Mesodermal cell (in vitro differentiated cells): Measurements from ENCODE around the gene MINDY4.

Source experiments
- H3K27ac ChIP-seq: 2 replicates; pipeline ENCODE4 v1.7.0; 2013; ENCODE audit warnings: mild to moderate bottlenecking, low read depth, low read length, moderate library complexity; ENCODE audit not compliant: severe bottlenecking
- H3K36me3 ChIP-seq: 2 replicates; pipeline ENCODE4 v1.7.1; 2013; ENCODE audit warnings: mild to moderate bottlenecking, low read length, moderate library complexity; ENCODE audit not compliant: control insufficient read depth, insufficient read depth
- H3K4me1 ChIP-seq: one replicate; pipeline ENCODE4 v1.7.1; 2013; ENCODE audit warnings: mild to moderate bottlenecking, low read length; ENCODE audit not compliant: insufficient read depth, control insufficient read depth, poor library complexity, severe bottlenecking
- H3K4me3 ChIP-seq: 2 replicates; pipeline ENCODE4 v1.7.0; 2013; ENCODE audit warnings: low read length, control low read depth, mild to moderate bottlenecking; ENCODE audit not compliant: insufficient read depth, poor library complexity, severe bottlenecking; ENCODE audit errors: extremely low read depth
- H3K9me3 ChIP-seq: 2 replicates; pipeline ENCODE4 v1.7.1; 2013; ENCODE audit warnings: mild to moderate bottlenecking, low read length, moderate library complexity; ENCODE audit not compliant: control insufficient read depth
- WGBS, 2 experiments: methylation state at CpG; one replicate each; pipeline ENCODE4 v1.1.5; 2013; ENCODE audit warnings: missing lambda C conversion rate in 2 of 2; ENCODE audit not compliant: insufficient coverage in 2 of 2; 5-methylcytosine and 5-hydroxymethylcytosine counted together

Gene MINDY4

DNA sequence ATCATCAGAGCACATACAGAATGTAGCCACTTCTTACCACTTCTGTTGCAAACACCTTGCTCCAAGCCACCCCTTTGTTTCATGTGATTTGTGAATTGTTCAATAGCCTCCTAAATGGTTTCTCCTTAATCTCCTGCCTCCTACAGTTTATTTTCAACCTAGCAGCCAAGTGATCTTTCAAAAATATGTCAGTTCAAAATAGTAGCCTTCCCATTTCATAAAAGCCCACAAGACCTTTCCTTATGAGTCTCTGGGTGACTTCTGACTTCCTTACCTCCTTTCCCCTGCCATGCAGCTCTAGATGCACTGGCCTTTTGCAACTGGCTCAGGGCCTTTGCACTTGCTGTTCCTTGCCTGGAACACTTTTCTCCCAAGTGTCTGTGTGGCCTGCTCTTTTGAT lies 4.8 kb downstream of the MINDY4 start:
- no peaks in the 10 kb centered on the region for H3K9me3 ChIP-seq

DNA sequence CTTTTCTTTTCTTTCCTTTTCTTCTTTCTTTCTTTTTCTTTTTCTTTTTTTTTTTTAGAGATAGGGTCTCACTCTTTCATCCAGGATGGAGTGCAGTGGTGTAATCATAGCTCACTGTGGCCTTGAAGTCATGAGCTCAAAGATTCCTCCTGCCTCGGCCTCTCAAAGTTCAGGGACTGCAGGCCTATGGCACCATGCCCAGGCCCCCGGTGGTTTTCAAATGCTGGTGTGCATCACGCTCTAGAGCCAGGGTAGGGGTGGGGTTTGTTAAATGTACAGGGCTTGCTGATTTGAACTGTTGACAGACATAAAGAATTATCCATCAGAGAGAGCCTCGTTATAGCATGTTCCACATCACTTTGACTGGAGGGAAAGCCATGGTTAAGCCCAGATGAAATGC lies 5.8 kb downstream of the MINDY4 start:
- H3K4me3 ChIP-seq, result no peak overlapping the region
- no peak overlapping the region for H3K27ac ChIP-seq
- no peaks in the 10 kb centered on the region for H3K9me3 ChIP-seq
- 89 to 90% methylated on average over 2 of the region's 4 CpGs for WGBS, 2 experiments
- peaks cover 22% of the 10 kb centered on the region for H3K36me3 ChIP-seq
- H3K4me1 ChIP-seq, result peaks cover 3% of the 10 kb centered on the region

More for the DNA sequence above, 4.8 kb downstream of the MINDY4 start:
- H3K27ac ChIP-seq, result no peak overlapping the region
- no peak overlapping the region for H3K4me3 ChIP-seq
- peaks cover 14% of the 10 kb centered on the region for H3K36me3 ChIP-seq
- H3K4me1 ChIP-seq, result peaks cover 3% of the 10 kb centered on the region

DNA sequence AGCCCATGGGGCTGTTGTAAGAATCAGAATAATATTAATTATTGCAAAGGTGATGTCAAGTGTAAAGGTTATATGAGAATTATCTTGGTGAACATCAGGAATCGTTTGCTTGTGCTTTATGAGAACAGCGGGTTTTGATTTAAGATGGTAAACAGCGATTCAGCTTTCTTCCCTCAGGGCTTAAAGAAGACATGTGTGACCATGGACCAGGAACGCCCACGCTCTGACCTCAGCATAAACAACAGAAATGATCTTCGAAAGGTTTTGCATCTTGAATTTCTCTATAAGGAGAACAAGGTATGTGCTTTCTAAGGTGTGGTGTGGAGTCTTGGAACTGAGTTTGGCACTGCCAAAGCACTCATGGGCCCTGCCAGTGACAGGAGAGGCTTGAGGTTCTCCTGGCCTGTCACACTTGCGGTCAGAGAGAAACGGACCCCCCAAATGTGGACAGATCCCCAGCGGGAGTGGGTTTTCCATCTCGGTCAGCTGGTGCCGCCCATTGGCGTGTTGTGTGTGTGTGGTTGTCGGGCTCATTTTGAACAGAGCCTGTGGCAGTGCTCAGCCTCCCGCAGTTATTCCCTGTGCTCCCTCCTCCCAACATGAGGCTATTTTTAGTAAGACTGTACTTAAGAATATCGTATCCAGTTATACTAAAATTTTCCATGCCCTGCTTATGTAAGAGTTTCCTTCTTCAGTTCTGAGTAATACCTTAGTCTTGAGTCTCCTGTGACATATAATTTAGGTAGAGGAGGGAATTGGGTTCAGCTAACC lies 7.2 kb downstream of the MINDY4 start:
- Histone ChIP-seq H3K4me3 (no peak overlapping the region), H3K9me3 (no peaks in the 10 kb centered on the region), H3K4me1 (no peaks in the 10 kb centered on the region), H3K36me3 (peaks cover 36% of the 10 kb centered on the region), H3K27ac (no peak overlapping the region)
- 94 to 97% methylated on average over 9 to 12 of the region's 15 CpGs for WGBS, 2 experiments

DNA sequence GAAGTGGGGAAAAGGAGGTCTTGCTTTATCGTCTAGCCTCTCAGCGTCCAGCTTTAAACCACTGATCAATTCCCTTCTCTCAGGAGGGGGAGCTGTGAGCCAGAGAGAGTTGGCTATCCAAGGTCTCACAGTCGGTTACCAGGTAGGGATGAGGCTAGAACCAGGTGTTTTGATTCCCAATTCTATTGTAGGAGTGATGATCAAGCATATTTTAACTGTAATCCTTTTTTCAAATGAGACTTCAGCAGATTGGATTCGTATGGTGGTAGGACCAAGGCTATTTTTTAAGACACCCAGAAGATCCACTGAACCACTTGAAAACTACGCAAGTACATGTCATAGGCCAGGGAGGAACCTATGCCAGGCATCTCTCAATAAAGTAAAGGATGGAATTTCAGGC lies 8.4 kb downstream of the MINDY4 start:
- H3K4me3 ChIP-seq, result no peak overlapping the region
- 80 to 100% methylated on average over 1 of the region's 5 CpGs for whole genome bisulfite sequencing, 2 experiments

DNA sequence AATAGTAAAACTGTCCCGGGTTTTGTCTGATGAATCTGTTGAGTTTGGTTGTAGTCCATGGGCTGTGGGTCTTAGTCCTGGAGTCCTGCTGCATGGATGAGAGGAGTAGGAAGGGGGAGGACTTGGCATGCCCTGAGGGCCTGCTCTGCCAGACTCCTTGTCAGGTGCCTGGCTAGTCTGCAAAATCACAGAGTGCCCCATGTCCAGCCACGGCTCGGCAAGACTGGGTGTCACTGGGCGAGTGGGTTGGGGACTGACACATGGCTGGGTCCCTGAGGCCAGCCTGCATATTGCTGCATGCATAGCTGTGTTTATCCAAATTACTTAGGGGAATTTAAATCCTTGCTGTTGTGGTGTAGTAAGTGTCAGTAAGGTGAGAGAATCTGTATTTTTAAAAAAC lies 9.7 kb downstream of the MINDY4 start:
- H3K27ac ChIP-seq, result no peak overlapping the region
- H3K9me3 ChIP-seq, result no peaks in the 10 kb centered on the region
- no peak overlapping the region for H3K4me3 ChIP-seq
- no peaks in the 10 kb centered on the region for H3K4me1 ChIP-seq
- H3K36me3 ChIP-seq, result peaks cover 55% of the 10 kb centered on the region
- WGBS, 2 experiments, result 87 to 88% methylated on average over 4 of the region's 4 CpGs

More for the DNA sequence above, 8.4 kb downstream of the MINDY4 start:
- Histone ChIP-seq H3K9me3 (no peaks in the 10 kb centered on the region), H3K4me1 (no peaks in the 10 kb centered on the region), H3K36me3 (peaks cover 42% of the 10 kb centered on the region), H3K27ac (no peak overlapping the region)

DNA sequence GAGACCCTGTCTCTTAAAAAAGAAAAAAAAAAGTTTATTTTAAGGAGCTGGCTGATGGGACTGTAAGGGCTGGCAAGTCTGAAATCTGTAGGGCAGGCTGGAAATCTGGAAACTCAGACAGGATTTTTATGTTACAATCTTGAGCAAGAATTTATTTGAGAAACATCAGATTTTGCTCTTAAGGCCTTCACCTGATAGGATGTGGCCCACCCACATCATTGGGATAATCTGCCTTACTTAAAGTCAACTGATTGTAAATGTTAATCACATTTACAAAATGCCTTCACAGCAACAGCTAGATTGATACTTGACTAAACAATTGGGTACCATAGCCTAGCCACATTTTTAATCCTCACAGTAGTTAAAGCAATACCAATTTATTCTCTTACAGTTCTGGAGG lies 11.5 kb downstream of the MINDY4 start:
- H3K27ac ChIP-seq, result no peak overlapping the region
- H3K36me3 ChIP-seq, result peaks cover 60% of the 10 kb centered on the region
- no peak overlapping the region for H3K4me3 ChIP-seq
- no peaks in the 10 kb centered on the region for H3K4me1 ChIP-seq
- no peaks in the 10 kb centered on the region for H3K9me3 ChIP-seq

DNA sequence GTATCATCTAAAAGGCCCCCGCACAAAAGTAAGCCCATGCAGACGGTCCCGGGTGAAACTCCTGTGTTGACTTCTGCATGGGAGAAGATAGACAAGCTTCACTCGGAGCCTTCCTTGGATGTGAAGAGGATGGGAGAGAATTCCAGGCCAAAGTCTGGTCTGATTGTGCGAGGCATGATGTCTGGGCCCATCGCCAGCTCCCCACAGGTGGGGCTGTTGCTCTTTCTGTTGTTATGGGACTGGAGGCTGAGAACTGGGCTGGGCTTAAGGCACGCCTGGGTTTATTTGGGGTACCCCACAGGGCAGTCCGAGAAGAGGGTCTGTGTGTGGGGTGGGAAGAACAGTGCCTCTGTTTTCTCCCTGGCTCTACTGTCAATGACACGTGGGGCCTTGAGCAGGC lies 14.6 kb downstream of the MINDY4 start:
- 98% methylated on average over 6 to 8 of the region's 9 CpGs for WGBS, 2 experiments
- Histone ChIP-seq H3K36me3 (peaks cover 51% of the 10 kb centered on the region), H3K9me3 (no peaks in the 10 kb centered on the region), H3K4me3 (no peak overlapping the region), H3K4me1 (peaks cover 8% of the 10 kb centered on the region), H3K27ac (no peak overlapping the region)

DNA sequence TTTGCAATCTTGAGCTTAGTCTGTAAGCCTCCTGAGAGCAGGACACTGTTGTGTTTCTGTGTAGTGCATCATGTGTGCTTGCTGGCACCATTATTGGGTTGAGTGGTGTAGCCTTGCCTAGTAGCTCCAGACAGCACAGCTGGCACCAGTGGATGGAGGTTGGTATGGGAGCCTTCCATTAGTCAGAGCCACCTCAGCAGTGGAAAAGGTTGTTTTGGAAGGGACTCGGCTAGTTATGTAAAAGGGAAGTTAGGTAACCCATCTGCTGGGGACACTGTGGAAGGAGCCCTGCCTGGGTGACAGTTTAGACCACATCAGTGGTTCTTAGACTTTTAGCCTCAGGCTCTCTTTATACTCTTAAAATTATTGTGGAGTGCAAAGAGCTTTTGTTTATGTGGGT lies 16.3 kb downstream of the MINDY4 start:
- 100% methylated on average over 1 of the region's 1 CpG; no CpG with 5 or more reads in 1 of the 2 experiments for WGBS, 2 experiments
- no peaks in the 10 kb centered on the region for H3K9me3 ChIP-seq
- no peak overlapping the region for H3K27ac ChIP-seq
- no peak overlapping the region for H3K4me3 ChIP-seq
- peaks cover 8% of the 10 kb centered on the region for H3K4me1 ChIP-seq
- H3K36me3 ChIP-seq, result peaks cover 36% of the 10 kb centered on the region

DNA sequence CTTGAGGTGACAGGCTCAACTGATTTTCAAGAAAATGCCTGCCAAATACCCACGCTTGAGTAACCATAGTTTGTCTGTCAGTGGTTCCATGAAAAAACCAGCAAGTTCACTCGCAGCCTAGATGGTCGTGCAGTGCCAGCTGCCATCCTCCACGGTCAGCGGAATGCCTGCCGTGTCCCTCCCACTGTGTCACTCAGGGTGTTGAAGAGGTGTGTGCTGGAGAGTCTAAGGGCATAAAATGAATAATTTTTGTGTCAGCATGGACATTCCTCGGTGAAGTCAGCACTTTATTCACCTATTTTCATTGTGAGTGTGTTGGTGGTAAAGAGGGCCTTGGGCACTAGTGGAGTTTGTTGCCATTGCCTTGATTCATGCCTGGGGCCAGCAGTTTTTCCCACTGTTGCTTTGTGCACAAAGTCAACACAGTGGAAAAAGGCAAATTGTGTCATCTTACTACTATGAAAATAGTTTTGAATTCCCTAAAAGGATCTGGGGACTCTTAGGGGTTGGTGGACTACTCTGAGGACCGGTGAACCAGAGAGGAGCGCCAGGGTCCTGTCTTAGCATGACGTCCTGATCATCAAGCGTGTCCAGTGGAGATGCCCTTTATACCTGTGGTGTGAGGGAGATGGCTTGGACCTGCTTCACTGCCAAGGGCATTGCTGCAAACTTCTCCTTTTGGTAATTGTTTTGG lies 17.6 kb downstream of the MINDY4 start:
- peaks cover 28% of the 10 kb centered on the region for H3K36me3 ChIP-seq
- no peak overlapping the region for H3K4me3 ChIP-seq
- peaks cover 8% of the 10 kb centered on the region for H3K4me1 ChIP-seq
- H3K27ac ChIP-seq, result no peak overlapping the region
- WGBS, 2 experiments, result 80 to 81% methylated on average over 9 to 10 of the region's 11 CpGs
- no peaks in the 10 kb centered on the region for H3K9me3 ChIP-seq

DNA sequence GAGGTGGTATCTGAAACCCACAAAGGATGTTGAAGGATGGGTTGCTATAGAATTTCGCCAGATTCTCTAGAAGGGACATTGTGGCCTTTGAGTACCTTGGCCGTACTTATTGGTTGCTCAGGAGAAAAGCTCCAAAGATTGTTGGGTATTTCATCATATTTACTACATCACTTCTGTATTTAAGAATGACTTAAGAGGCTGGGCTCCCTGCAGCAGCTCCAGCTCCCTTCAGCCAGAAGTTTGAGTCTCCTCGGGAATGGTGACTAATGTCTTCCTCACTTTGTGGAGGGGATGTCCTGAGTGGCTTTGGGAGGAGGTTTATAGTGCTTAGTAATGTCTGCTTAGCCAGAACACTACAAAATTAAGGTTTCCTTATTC lies 18.1 kb downstream of the MINDY4 start:
- H3K4me1 ChIP-seq, result peaks cover 8% of the 10 kb centered on the region
- H3K36me3 ChIP-seq, result peaks cover 27% of the 10 kb centered on the region
- WGBS, 2 experiments, result 80 to 94% methylated on average over 1 to 2 of the region's 3 CpGs
- no peak overlapping the region for H3K4me3 ChIP-seq
- no peaks in the 10 kb centered on the region for H3K9me3 ChIP-seq
- peak overlapping the region; percentile 23 for H3K27ac ChIP-seq

DNA sequence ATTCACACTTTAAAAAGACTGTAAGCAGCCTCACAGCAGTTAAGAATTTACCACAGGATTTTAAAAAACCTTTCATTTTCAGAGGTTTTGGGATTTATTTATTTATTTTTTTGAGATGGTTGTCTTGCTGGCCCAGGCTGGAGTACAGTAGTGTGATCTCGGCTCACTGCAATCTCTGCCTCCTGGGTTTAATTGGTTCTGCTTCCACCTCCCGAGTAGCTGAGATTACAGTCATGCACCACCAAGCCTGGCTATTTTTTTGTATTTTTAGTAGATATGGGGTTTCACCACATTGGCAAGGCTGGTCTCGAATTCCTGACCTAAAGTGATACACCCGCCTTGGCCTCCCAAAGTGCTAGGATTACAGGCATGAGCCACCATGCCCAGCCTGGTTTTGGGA lies 19.1 kb downstream of the MINDY4 start:
- WGBS, 2 experiments, result 93 to 95% methylated on average over 2 to 4 of the region's 4 CpGs
- H3K4me3 ChIP-seq, result no peak overlapping the region
- H3K9me3 ChIP-seq, result no peaks in the 10 kb centered on the region
- no peak overlapping the region for H3K27ac ChIP-seq
- peaks cover 16% of the 10 kb centered on the region for H3K36me3 ChIP-seq
- H3K4me1 ChIP-seq, result peaks cover 18% of the 10 kb centered on the region
